Neural progenitor cell (in vitro differentiated cells): ENCODE results near the gene HIVEP1.

Experiments
- EZH2 ChIP-seq: fragments of 200-600 bp; sonication (generic); IDR thresholded peaks from 2 replicates; pipeline ENCODE4 v1.6.1; 2017; ENCODE audit warnings: antibody characterized with exemption, mild to moderate bottlenecking, moderate library complexity
- TF ChIP-seq, protein P1 (sequence below): fragments of 200-600 bp; sonication (generic); IDR thresholded peaks from 2 replicates; pipeline ENCODE4 v1.5.1; 2017; ENCODE audit warnings: antibody characterized with exemption, mild to moderate bottlenecking

DNA sequence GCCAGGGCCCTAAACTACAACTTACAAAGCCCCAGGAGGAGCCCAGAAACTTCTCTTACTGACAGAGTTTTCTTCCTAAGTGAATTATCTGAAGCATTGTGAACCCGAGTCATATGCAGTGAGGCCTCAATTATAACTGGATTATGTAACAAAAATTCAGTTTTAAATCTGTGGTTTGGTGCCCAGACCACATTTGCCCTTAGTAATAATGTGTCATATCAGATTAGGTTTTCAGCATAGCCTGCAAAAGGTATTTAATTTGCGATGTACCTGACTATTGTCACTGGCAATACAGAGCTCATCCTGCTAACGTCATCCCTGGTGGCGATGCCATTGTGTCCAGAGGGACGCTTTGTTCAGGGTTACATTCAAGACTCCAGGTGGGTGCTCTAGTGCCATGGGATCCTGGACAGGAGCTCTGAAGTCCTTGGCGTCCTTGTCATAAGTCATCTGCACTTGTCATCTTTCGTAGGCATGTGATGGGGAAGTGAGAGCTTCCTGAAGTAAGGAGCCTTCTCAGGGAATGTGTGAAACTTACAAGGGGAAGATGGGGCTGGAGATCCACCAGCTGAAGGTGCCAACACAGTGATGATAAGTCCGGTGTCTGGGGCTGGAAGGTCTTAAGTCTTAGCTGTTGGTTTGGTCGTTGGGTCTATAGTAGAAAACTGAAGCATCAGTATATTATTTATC is 65.1 kb downstream of the HIVEP1 start:
- TF ChIP-seq, protein P1, sequence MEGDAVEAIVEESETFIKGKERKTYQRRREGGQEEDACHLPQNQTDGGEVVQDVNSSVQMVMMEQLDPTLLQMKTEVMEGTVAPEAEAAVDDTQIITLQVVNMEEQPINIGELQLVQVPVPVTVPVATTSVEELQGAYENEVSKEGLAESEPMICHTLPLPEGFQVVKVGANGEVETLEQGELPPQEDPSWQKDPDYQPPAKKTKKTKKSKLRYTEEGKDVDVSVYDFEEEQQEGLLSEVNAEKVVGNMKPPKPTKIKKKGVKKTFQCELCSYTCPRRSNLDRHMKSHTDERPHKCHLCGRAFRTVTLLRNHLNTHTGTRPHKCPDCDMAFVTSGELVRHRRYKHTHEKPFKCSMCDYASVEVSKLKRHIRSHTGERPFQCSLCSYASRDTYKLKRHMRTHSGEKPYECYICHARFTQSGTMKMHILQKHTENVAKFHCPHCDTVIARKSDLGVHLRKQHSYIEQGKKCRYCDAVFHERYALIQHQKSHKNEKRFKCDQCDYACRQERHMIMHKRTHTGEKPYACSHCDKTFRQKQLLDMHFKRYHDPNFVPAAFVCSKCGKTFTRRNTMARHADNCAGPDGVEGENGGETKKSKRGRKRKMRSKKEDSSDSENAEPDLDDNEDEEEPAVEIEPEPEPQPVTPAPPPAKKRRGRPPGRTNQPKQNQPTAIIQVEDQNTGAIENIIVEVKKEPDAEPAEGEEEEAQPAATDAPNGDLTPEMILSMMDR: no peak
- no peak for TF ChIP-seq EZH2
